A549 (cell line): Measurements from ENCODE around the gene SPATA9. TPM values are rescaled to one million over a fixed set of nuclear protein-coding genes. Genes with fewer than 3 reads are reported as not detected.

ENCODE experiments used
- ATAC-seq, 2 experiments: fragments of 200-7000 bp in 1 of 2; fragments of >200 bp in 1 of 2; cut with Nextera tagmentation in 1 of 2; cut with Tn5 transposase in 1 of 2; 3 replicates each; pipeline versions ENCODE4 v1.8.0 to v1.9.1; 2018 to 2020; ENCODE audit warnings: mild to moderate bottlenecking in 1 of 2, moderate library complexity in 1 of 2
- CTCF ChIA-PET: fragments of 300-600 bp; sonication (Branson Sonifier 250); formaldehyde crosslinking; extraction: SDS; loops from one replicate; lab custom pipeline; 2021; ENCODE audit warnings: antibody characterized with exemption, inconsistent platforms; lab: Yijun Ruan, JAX
- POLR2A ChIA-PET: fragments of 350-600 bp; formaldehyde crosslinking; extraction: SDS; loops from one replicate; lab custom pipeline; 2021; ENCODE audit warnings: antibody characterized with exemption, inconsistent platforms; lab: Yijun Ruan, JAX
- DNase-seq, 2 experiments: peaks; one replicate each; pipeline versions ENCODE4 v3.0.0 to v3.0.0-alpha.2; 2011 to 2016; ENCODE audit warnings: low read depth in 1 of 2, low spot score in 1 of 2
- FAIRE-seq: peaks from 2 replicates; lab custom pipeline; 2011; peaks lifted over from hg19 to GRCh38; lab: Jason Lieb, UNC
- H3K27ac ChIP-seq, 2 experiments: fragments of >200 bp; sonication (Bioruptor Twin); formaldehyde crosslinking; 3 replicates each; pipeline ENCODE4 v1.5.1; 2016 to 2017
- H3K4me1 ChIP-seq: fragments of >200 bp; sonication (Bioruptor Twin); formaldehyde crosslinking; 3 replicates; pipeline ENCODE4 v1.6.1; 2016
- H3K4me2 ChIP-seq: fragments of >200 bp; sonication (Bioruptor Twin); formaldehyde crosslinking; 3 replicates; pipeline ENCODE4 v1.6.1; 2016
- H3K4me3 ChIP-seq: fragments of >200 bp; sonication (Bioruptor Twin); formaldehyde crosslinking; 3 replicates; pipeline ENCODE4 v1.5.1; 2016
- H3K9me3 ChIP-seq: fragments of >200 bp; sonication (Bioruptor Twin); formaldehyde crosslinking; 3 replicates; pipeline ENCODE4 v1.6.1; 2016
- CEBPB ChIP-seq, 2 experiments: fragments of >200 bp in 1 of 2; sonication (Bioruptor Twin) in 1 of 2; formaldehyde crosslinking in 1 of 2; IDR thresholded peaks; 2 replicates each; pipeline ENCODE4 v1.6.1; 2012 to 2016
- CHD2 ChIP-seq: fragments of 150-350 bp; IDR thresholded peaks from 2 replicates; pipeline ENCODE4 v1.6.1; 2014; ENCODE audit warnings: low read length; ENCODE audit not compliant: partially characterized antibody
- EHF ChIP-seq: fragments of 250-450 bp; sonication (Bioruptor Pico); IDR thresholded peaks from 2 replicates; pipeline ENCODE4 v1.5.0; 2020; ENCODE audit warnings: mild to moderate bottlenecking
- EHMT2 ChIP-seq: fragments of 200-600 bp; sonication (generic); IDR thresholded peaks from 2 replicates; pipeline ENCODE4 v1.6.1; 2016; ENCODE audit warnings: antibody characterized with exemption, low read depth, mild to moderate bottlenecking, moderate library complexity
- FOSB ChIP-seq: fragments of 250-450 bp; sonication (Bioruptor Pico); IDR thresholded peaks from 2 replicates; pipeline ENCODE4 v1.5.0; 2020; ENCODE audit warnings: mild to moderate bottlenecking, moderate library complexity
- FOXS1 ChIP-seq: fragments of 250-450 bp; sonication (Bioruptor Pico); IDR thresholded peaks from 2 replicates; pipeline ENCODE4 v1.5.0; 2020; ENCODE audit warnings: mild to moderate bottlenecking, moderate library complexity
- HDAC2 ChIP-seq: fragments of 200-600 bp; sonication (generic); IDR thresholded peaks from 2 replicates; pipeline ENCODE4 v1.6.1; 2016
- HOXA7 ChIP-seq: fragments of 250-450 bp; sonication (Bioruptor Pico); IDR thresholded peaks from 2 replicates; pipeline ENCODE4 v1.5.0; 2020; ENCODE audit warnings: mild to moderate bottlenecking, moderate library complexity
- JUN ChIP-seq, 2 experiments: fragments of >200 bp; sonication (Bioruptor Twin); formaldehyde crosslinking; IDR thresholded peaks; 2 replicates in 1 of 2; 3 replicates in 1 of 2; pipeline ENCODE4 v1.6.1; 2016 to 2017
- JUNB ChIP-seq: fragments of >200 bp; sonication (Bioruptor Twin); formaldehyde crosslinking; IDR thresholded peaks from 2 replicates; pipeline ENCODE4 v1.6.1; 2016
- KDM5A ChIP-seq: fragments of 200-600 bp; sonication (generic); IDR thresholded peaks from 2 replicates; pipeline ENCODE4 v1.6.1; 2016; ENCODE audit warnings: antibody characterized with exemption, mild to moderate bottlenecking
- MYC ChIP-seq: IDR thresholded peaks from 2 replicates; pipeline ENCODE4 v1.6.1; 2012; ENCODE audit warnings: mild to moderate bottlenecking, inconsistent platforms, low read length, improper control_type of control experiment, borderline replicate concordance
- NFE2L2 ChIP-seq: fragments of 150-350 bp; conservative IDR thresholded peaks from 2 replicates; pipeline ENCODE4 v1.6.1; 2014; ENCODE audit warnings: low read length
- NPAS2 ChIP-seq: fragments of 250-450 bp; sonication (Bioruptor Pico); IDR thresholded peaks from 2 replicates; pipeline ENCODE4 v1.8.0; 2022; ENCODE audit warnings: mild to moderate bottlenecking, moderate library complexity, borderline replicate concordance
- POLR2A ChIP-seq: IDR thresholded peaks from 2 replicates; pipeline ENCODE4 v1.6.1; 2012; ENCODE audit warnings: mild to moderate bottlenecking, low read length
- RARB ChIP-seq: fragments of 250-450 bp; sonication (Bioruptor Pico); IDR thresholded peaks from 2 replicates; pipeline ENCODE4 v1.8.0; 2021; ENCODE audit warnings: mild to moderate bottlenecking, moderate library complexity
- RNF2 ChIP-seq: fragments of 200-600 bp; sonication (generic); IDR thresholded peaks from 2 replicates; pipeline ENCODE4 v1.6.1; 2016; ENCODE audit warnings: low read depth, mild to moderate bottlenecking, antibody characterized with exemption, moderate library complexity, borderline replicate concordance
- SMC3 ChIP-seq: fragments of >200 bp; sonication (Bioruptor Twin); formaldehyde crosslinking; IDR thresholded peaks from 3 replicates; pipeline ENCODE4 v1.6.1; 2018; ENCODE audit warnings: inconsistent platforms
- TFCP2L1 ChIP-seq: fragments of 250-450 bp; sonication (Bioruptor Pico); IDR thresholded peaks from 2 replicates; pipeline ENCODE4 v1.5.0; 2021; ENCODE audit warnings: mild to moderate bottlenecking
- ZNF302 ChIP-seq: fragments of 250-450 bp; sonication (Bioruptor Pico); IDR thresholded peaks from 2 replicates; pipeline ENCODE4 v1.9.0; 2021; ENCODE audit warnings: inconsistent platforms, mild to moderate bottlenecking, moderate library complexity
- WGBS: methylation state at CpG from one replicate; pipeline ENCODE4 v1.1.6; 2017; ENCODE audit errors: missing lambda C conversion rate; 5-methylcytosine and 5-hydroxymethylcytosine counted together
- polyA plus RNA-seq, 4 experiments: library from polyadenylated mRNA; depleted of rRNA in 3 of 4; stranded (reverse); fragments of >200 nt; fragmentation: RNase III in 1 of 4; extraction: RNeasy Plus Mini Kit Qiagen cat#74134 plus additional on column Dnase treatment in 1 of 4; gene quantifications; 2 replicates in 3 of 4; 3 replicates in 1 of 4; pipeline ENCODE4 v1.2.3, GENCODE V29; 2011 to 2017
- TF ChIP-seq, protein P1 (sequence below): fragments of 200-600 bp; sonication (generic); IDR thresholded peaks from 2 replicates; pipeline ENCODE4 v1.6.1; 2016; ENCODE audit warnings: antibody characterized with exemption, mild to moderate bottlenecking, moderate library complexity
- TF ChIP-seq, protein P2 (sequence below): fragments of 450-650 bp; IDR thresholded peaks from 2 replicates; pipeline ENCODE4 v1.6.1; 2014; ENCODE audit warnings: antibody characterized with exemption
- TF ChIP-seq, protein P3 (sequence below): IDR thresholded peaks from 2 replicates; pipeline ENCODE4 v1.6.1; 2012; ENCODE audit warnings: low read depth, borderline replicate concordance
- TF ChIP-seq, protein P4 (sequence below): fragments of 150-350 bp; IDR thresholded peaks from 2 replicates; pipeline ENCODE4 v1.6.1; 2014; ENCODE audit warnings: low read depth, mild to moderate bottlenecking, low read length
- TF ChIP-seq, protein P5 (sequence below): fragments of >200 bp; sonication (Bioruptor Twin); formaldehyde crosslinking; IDR thresholded peaks from 3 replicates; pipeline ENCODE4 v1.6.1; 2016

Gene SPATA9
- polyA plus RNA-seq, 2 of the 4 experiments (the other 2 are of a cell fraction) = 0.16 TPM; not detected in 1

DNA sequence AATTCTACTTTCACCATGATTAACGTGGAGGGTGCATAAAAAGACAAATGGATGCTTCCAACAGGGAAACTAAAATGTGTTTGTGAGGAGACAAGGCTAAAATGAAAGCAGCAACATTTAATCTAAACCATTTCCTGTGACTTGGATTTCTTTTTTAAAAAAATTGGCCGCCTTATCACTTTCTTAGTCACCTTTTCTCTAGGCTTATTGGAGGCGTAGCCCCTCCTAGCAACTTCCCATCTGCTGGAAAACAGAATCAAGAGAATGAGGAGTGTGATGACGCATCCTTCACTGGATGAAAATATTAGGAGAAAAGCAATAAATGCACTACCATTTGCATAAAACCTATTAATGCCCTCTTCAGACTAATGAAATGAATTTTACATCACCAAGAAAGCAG lies 63.7 kb downstream of the SPATA9 start:
- FAIRE-seq (no peak), ATAC-seq (no peak), DNase-seq (no peak)
- Histone ChIP-seq H3K4me2 (no peak overlapping the region), H3K4me3 (no peak overlapping the region), H3K9me3 (peaks cover 2% of the 10 kb centered on the region; the same call in 2 of the 3 replicates), H3K27ac (no peak overlapping the region), H3K4me1 (0 out of 3 replicates have a peak, but pooled peaks cover 4% of the 10 kb centered on the region)
- ChIA-PET CTCF (no interaction called here), POLR2A (no interaction called here)
- TF ChIP-seq CHD2 (no peak), EHF (CRISPR knock-in tag) (no peak), NPAS2 (CRISPR knock-in tag) (no peak), CEBPB (IDR thresholded peaks at IDR 0.05) (no peak), JUNB (no peak), RNF2 (no peak), KDM5A (no peak), EHMT2 (no peak), FOXS1 (CRISPR knock-in tag) (no peak), ZNF302 (no peak), POLR2A (no peak), NFE2L2 (no peak), FOSB (no peak), JUN (IDR thresholded peaks at IDR 0.05) (no peak), HOXA7 (CRISPR knock-in tag) (no peak)
- TF ChIP-seq, protein P1, sequence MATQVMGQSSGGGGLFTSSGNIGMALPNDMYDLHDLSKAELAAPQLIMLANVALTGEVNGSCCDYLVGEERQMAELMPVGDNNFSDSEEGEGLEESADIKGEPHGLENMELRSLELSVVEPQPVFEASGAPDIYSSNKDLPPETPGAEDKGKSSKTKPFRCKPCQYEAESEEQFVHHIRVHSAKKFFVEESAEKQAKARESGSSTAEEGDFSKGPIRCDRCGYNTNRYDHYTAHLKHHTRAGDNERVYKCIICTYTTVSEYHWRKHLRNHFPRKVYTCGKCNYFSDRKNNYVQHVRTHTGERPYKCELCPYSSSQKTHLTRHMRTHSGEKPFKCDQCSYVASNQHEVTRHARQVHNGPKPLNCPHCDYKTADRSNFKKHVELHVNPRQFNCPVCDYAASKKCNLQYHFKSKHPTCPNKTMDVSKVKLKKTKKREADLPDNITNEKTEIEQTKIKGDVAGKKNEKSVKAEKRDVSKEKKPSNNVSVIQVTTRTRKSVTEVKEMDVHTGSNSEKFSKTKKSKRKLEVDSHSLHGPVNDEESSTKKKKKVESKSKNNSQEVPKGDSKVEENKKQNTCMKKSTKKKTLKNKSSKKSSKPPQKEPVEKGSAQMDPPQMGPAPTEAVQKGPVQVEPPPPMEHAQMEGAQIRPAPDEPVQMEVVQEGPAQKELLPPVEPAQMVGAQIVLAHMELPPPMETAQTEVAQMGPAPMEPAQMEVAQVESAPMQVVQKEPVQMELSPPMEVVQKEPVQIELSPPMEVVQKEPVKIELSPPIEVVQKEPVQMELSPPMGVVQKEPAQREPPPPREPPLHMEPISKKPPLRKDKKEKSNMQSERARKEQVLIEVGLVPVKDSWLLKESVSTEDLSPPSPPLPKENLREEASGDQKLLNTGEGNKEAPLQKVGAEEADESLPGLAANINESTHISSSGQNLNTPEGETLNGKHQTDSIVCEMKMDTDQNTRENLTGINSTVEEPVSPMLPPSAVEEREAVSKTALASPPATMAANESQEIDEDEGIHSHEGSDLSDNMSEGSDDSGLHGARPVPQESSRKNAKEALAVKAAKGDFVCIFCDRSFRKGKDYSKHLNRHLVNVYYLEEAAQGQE = no peak
- TF ChIP-seq, protein P2, sequence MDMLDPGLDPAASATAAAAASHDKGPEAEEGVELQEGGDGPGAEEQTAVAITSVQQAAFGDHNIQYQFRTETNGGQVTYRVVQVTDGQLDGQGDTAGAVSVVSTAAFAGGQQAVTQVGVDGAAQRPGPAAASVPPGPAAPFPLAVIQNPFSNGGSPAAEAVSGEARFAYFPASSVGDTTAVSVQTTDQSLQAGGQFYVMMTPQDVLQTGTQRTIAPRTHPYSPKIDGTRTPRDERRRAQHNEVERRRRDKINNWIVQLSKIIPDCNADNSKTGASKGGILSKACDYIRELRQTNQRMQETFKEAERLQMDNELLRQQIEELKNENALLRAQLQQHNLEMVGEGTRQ = no peak
- TF ChIP-seq, protein P3, sequence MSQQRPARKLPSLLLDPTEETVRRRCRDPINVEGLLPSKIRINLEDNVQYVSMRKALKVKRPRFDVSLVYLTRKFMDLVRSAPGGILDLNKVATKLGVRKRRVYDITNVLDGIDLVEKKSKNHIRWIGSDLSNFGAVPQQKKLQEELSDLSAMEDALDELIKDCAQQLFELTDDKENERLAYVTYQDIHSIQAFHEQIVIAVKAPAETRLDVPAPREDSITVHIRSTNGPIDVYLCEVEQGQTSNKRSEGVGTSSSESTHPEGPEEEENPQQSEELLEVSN = no peak
- 94% methylated on average over 4 of the region's 4 CpGs for WGBS

DNA sequence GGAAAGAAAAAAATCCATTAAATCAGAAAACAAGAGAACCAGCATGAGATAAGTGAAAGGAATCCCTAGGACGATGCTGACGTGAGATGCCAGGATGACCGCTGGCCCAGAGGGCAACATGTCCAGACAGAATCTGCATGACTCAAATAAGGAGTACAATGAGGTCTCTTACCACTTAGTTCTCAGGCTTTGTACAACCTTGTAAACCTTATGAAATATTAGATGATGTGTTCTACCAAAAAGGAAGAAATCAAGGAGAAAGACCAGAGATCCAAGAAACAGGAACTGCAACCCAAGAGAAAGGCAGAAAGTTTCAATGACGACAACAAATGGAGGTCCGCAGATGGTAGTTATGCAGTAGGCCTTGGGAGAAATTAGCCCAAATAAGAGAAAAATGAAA lies 65.7 kb downstream of the SPATA9 start:
- H3K27ac ChIP-seq = no peak overlapping the region
- peaks cover 6% of the 10 kb centered on the region; the same call in 2 of the 3 replicates for H3K9me3 ChIP-seq
- DNase-seq = peak in 1 of 2 experiments; percentile 14
- FAIRE-seq = no peak
- ChIA-PET POLR2A (no interaction called here), CTCF (no interaction called here)
- H3K4me3 ChIP-seq = no peak overlapping the region
- whole genome bisulfite sequencing = 90% methylated on average over 5 of the region's 5 CpGs
- no peak overlapping the region for H3K4me2 ChIP-seq
- TF ChIP-seq ZNF302 (no peak), RARB (CRISPR knock-in tag) (no peak), JUN (IDR thresholded peaks at IDR 0.05) (no peak), HDAC2 (no peak), SMC3 (no peak), TFCP2L1 (CRISPR knock-in tag) (no peak), MYC (no peak)
- TF ChIP-seq, protein P4, sequence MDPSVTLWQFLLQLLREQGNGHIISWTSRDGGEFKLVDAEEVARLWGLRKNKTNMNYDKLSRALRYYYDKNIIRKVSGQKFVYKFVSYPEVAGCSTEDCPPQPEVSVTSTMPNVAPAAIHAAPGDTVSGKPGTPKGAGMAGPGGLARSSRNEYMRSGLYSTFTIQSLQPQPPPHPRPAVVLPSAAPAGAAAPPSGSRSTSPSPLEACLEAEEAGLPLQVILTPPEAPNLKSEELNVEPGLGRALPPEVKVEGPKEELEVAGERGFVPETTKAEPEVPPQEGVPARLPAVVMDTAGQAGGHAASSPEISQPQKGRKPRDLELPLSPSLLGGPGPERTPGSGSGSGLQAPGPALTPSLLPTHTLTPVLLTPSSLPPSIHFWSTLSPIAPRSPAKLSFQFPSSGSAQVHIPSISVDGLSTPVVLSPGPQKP = no peak
- TF ChIP-seq, protein P5, sequence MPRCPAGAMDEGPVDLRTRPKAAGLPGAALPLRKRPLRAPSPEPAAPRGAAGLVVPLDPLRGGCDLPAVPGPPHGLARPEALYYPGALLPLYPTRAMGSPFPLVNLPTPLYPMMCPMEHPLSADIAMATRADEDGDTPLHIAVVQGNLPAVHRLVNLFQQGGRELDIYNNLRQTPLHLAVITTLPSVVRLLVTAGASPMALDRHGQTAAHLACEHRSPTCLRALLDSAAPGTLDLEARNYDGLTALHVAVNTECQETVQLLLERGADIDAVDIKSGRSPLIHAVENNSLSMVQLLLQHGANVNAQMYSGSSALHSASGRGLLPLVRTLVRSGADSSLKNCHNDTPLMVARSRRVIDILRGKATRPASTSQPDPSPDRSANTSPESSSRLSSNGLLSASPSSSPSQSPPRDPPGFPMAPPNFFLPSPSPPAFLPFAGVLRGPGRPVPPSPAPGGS = no peak
- no peak for ATAC-seq
- 0 out of 3 replicates have a peak, but pooled peaks cover 4% of the 10 kb centered on the region for H3K4me1 ChIP-seq
